ENCODE results near the gene BMS1. TPM values are rescaled to one million over a fixed set of nuclear protein-coding genes. Genes with fewer than 3 reads are reported as not detected.

The BMS1 gene
- total and polyA plus RNA-seq, 12 donors: 8.6 to 27.8 (median 12.7) TPM

GRCh38 chr10:42753507-42754154 is 29.0 kb upstream of the BMS1 start:
- Histone ChIP-seq H3K36me3 (replicated peaks in 1 of 2) (no peaks in the 10 kb centered on the region), H3K4me3 (peak overlapping the region; percentile 10 to 63 (median 30)), H3K4me1 (replicated peaks in 1 of 2) (peaks cover 0 to 20% of the 10 kb centered on the region in 2 donors), H3K27ac (peak overlapping the region in 1 of 5 donors; percentile 60), H3K27me3 (peaks cover 30% of the 10 kb centered on the region), H3K9me3 (replicated peaks in 1 of 3) (no peaks in the 10 kb centered on the region)
- peak in 2 of 7 donors; percentile 10 to 26 for DNase-seq
- intact Hi-C loops (cut with DNase I): no loop called here
- 0 to 1% (median 1%) methylated on average over 7 to 51 of the region's 51 CpGs for WGBS, 4 donors
- TF ChIP-seq CTCF (IDR thresholded peaks at IDR 0.05): no peak
- no peak for TF ChIP-seq POLR2A (IDR thresholded peaks at IDR 0.05)

- intact Hi-C loops (cut with DNase I): no loop called here
- no peaks in the 10 kb centered on the region for H3K36me3 ChIP-seq (replicated peaks in 1 of 2)
- DNase-seq: peak in 1 of 7 donors; percentile 27
- H3K4me1 ChIP-seq (replicated peaks in 1 of 2): peaks cover 0 to 20% of the 10 kb centered on the region in 2 donors
- H3K27me3 ChIP-seq: peaks cover 29% of the 10 kb centered on the region
- 0 to 1% (median 1%) methylated on average over 28 to 89 of the region's 89 CpGs; no CpG with 5 or more reads in 1 of the 4 donors for WGBS, 4 donors
- no peak for TF ChIP-seq POLR2A (IDR thresholded peaks at IDR 0.05)
- TF ChIP-seq CTCF (IDR thresholded peaks at IDR 0.05): no peak
- no peaks in the 10 kb centered on the region for H3K9me3 ChIP-seq (replicated peaks in 1 of 3)
- H3K27ac ChIP-seq: no peak overlapping the region
- peak overlapping the region in 3 of 4 donors; percentile 10 to 63 (median 36) for H3K4me3 ChIP-seq
These were observed 28.2 kb upstream of the BMS1 start for GRCh38 chr10:42754155-42755027.

- Histone ChIP-seq H3K27me3 (peaks cover 28% of the 10 kb centered on the region), H3K4me3 (peak overlapping the region in 2 of 4 donors; percentile 10 to 63), H3K9me3 (replicated peaks in 1 of 3) (no peaks in the 10 kb centered on the region), H3K27ac (no peak overlapping the region), H3K4me1 (replicated peaks in 1 of 2) (peaks cover 0 to 20% of the 10 kb centered on the region in 2 donors), H3K36me3 (replicated peaks in 1 of 2) (no peaks in the 10 kb centered on the region)
- intact Hi-C loops (cut with DNase I): no loop called here
- DNase-seq: no peak
- 3 to 5% (median 3%) methylated on average over 15 to 45 of the region's 45 CpGs; no CpG with 5 or more reads in 1 of the 4 donors for WGBS, 4 donors
- no peak for TF ChIP-seq POLR2A (IDR thresholded peaks at IDR 0.05)
- no peak for TF ChIP-seq CTCF (IDR thresholded peaks at IDR 0.05)
These were observed 27.6 kb upstream of the BMS1 start for GRCh38 chr10:42755028-42755451.

GRCh38 chr10:42755556-42756093 is 27.0 kb upstream of the BMS1 start:
- Histone ChIP-seq H3K36me3 (replicated peaks in 1 of 2) (no peaks in the 10 kb centered on the region), H3K4me3 (peak overlapping the region in 1 of 4 donors; percentile 63), H3K27me3 (peaks cover 28% of the 10 kb centered on the region), H3K9me3 (replicated peaks in 1 of 3) (no peaks in the 10 kb centered on the region), H3K4me1 (replicated peaks in 1 of 2) (peaks cover 0 to 20% of the 10 kb centered on the region in 2 donors), H3K27ac (no peak overlapping the region)
- intact Hi-C loops (cut with DNase I): no loop called here
- TF ChIP-seq CTCF (IDR thresholded peaks at IDR 0.05) (no peak), POLR2A (IDR thresholded peaks at IDR 0.05) (no peak)
- DNase-seq: no peak
- WGBS, 4 donors: 65 to 82% (median 75%) methylated on average over 7 to 10 of the region's 10 CpGs

All from adrenal gland (tissue), 12 donors.